Activated CD8-positive, alpha-beta memory T cell treated with anti-CD3 and anti-CD28 coated beads for 24 hours (primary cell): ENCODE results near the gene LRP1.

Experiments
- DNase-seq: peaks from one replicate; pipeline ENCODE4 v3.0.0-alpha.2; 2020

The LRP1 gene

DNA sequence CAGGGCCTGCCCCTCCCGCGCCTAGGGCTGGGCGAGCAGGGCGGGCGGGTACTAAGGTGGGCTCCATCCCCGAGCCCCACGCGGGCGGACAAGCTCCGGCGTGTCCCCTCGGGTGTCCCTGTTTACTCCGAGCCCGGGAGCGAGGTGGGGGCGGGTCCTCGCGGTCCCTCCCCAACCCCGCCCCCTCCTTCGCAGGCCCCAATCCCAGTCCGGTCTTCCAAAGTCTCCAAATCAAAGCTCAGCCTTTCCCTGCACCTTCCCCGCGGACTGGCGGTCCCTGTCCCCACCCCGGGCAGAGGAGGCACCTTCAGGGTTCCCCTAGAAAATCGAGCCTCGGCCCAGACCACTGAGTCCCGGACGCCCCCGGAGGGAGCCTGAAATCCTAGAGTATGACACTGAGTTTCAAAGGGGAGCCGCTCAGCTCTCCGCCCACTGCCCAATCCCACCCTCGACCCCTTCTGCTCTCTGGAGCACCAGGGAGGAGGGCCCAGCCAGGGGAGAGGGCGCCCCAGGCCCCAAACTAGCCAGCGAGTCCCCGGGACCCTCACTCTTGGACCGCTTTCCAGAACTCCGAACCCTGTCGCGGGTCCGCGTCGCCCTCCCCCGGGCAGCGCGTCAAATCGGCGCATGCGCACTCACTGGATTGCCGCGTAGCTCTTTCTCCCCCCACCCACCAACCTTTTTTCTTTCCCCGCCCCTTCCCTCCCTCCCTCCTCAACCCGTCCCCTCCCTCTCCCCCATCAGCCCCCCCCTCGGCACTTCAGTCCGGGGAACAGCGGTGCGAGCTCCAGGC is at the start of gene LRP1:
Gene LRP1, plus strand, starts transcription at position 758 of the 793 bp plus-strand sequence. CDS start 482 bp downstream, outside the sequence.
- peak; percentile 89 for DNase-seq

DNA sequence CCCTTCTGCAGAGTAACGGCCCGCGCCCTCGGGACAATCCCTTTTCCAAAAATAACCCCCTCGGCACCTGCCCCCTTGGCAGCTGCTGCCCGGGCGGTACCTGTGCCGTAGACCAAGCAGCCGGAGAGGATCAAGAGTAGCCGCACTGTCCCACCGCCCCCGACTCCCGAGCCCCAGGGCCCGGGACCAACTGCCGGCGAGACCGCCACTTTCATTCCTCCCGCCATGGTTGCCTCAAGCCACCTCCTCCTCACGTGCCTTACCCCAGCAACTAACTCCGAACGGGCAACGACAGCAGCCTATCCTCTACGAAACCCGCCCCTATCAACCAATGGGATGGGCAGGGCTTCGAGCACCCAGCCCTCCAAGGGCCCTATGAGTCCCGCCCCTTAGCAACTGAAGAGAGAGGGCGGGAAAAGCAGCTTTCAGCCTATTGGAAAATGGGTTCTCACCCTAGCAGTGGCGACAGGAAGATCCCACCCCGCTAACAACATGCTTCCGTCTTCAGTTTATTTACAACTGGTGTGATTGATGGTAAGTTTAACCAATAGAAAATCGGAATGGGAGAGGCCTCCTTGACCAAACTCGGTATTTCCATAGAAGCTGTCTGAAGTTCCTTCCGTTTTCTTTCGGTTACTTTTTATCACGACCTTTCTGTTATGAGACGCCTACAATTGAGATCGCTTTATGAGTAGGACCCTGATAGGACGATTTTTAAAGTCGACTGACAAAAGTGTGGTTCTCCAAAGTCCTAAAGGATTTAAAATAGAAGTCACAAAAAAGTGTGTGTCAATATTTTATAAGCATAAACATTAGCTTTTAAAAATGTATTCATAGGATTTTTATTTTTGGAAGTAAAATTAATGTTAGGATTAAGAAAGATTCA is 49.5 kb upstream of the LRP1 start, which contains the start of gene NEMP1:
Gene NEMP1, minus strand, starts transcription at position 273 of the 886 bp plus-strand sequence. Its CDS starts 46 bp downstream, at position 227.
- peak; percentile 91 for DNase-seq

DNA sequence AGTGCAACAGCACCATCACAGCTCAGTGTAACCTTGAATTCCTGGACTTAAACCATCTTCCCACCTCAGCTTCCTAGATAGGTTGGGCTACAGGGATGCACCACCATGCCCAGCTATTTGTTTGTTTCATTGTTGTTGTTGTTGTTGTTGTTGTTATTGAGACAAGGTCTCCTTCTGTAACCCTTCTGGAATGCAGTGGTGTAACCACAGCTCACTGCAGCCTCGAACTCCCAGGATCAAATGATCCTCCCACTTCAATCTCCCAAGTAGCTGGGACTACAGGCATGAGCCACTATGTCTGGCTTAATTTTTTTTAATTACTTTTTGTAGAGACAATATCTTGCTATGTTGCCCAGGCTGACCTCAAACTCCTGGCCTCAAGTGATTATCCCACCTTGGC is 48.5 kb upstream of the LRP1 start:
- DNase-seq, result no peak

DNA sequence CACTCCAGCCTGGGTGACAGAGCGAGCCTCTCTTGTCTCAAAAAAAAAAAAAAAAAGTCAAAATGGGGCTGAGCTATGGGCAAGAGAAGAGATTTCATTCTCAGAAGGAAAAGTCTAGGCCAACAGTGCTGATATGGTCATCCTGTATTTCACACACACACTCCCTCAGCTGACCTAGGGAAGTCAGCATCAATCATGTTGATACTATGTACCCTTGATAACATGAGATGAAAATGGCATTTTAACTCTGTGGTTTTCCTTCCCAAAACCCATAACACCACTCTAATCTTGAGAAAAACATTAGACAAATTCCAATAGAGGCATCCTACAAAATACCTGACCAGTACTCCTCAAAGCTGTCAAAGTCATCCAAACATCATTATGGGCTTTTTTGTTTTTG is 47.4 kb upstream of the LRP1 start:
- no peak for DNase-seq

DNA sequence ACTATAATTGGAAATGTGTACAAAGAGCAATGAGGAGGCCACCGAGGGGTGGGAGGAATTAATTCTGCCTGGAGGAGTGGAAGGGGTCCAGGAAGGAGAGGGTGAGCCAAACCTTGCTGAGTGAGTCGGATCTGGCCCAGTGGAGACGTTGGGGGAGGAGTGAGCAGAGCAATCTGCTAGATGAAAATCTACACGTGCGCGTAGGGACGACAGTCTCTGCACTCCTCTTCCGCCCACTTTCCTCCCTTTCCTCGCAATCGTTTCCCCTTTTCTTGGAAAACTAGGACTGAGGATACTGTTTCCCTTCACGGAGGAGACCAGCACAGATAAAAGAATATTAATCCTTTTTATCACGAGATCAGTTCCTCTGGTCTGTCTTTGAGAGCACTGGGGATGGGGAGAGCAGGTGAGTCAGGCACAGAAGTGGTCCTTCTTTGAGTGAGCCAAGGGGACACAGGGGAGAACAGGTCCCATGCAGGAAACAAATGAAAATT is 42.2 kb upstream of the LRP1 start:
- peak; percentile 81 for DNase-seq

DNA sequence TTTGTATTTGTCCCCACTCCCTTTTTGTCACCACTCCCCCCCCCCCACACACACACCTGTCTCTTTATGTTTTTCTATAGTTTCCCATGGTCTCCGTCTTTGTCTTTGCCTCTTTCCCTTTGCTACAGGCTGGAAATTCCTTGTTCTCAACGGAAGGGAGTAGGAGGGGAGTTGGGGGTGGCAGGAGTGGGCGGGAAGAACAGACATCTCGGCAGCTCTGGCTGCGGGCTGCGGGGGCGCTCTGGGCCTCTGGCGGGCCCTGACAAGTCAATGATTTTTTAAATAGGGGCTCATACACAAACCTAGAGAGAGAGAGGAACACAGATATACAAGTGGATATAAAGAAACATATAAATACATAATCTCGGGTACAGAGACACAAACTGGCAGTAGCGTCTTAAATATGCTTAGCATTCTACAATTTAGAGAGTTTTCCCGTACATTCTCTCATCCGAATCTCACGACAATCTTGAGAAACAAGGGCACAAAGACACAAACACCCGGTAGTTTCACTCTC is 41.7 kb upstream of the LRP1 start:
- peak; percentile 78 for DNase-seq

DNA sequence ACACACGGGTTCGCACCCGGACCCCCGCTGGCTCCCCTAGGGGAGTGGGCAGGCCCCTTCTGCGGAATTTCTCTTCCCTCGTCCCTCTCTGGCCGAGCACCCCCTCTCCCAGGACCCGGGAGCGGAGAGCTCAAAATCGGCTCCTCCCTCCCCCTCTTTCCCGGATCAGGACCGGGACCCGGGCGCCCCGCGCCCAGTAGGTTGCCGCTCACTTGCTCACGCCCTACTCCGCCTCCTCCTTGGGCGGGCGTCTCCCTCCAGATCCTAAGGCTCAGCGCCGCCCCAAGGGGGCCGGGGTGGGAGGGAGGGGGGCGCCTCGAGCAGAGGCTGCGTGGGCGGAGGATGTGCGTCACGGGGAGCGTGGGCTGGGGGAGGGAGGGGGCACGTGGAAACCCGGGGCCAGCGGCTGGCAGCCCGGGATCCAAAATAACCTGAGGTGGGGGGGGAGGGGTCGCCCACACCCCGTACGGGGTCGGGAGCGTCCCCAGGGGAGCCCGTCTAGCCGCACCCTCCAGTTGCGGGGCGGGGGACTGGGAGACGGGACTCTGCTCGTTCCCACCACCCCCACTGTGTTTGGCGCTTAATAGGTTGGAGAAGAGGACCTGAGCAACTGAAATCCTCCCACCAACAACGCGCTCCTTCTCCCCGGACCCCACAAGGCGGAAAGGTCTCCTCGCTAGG is 41.1 kb upstream of the LRP1 start:
- DNase-seq, result peak; percentile 97

DNA sequence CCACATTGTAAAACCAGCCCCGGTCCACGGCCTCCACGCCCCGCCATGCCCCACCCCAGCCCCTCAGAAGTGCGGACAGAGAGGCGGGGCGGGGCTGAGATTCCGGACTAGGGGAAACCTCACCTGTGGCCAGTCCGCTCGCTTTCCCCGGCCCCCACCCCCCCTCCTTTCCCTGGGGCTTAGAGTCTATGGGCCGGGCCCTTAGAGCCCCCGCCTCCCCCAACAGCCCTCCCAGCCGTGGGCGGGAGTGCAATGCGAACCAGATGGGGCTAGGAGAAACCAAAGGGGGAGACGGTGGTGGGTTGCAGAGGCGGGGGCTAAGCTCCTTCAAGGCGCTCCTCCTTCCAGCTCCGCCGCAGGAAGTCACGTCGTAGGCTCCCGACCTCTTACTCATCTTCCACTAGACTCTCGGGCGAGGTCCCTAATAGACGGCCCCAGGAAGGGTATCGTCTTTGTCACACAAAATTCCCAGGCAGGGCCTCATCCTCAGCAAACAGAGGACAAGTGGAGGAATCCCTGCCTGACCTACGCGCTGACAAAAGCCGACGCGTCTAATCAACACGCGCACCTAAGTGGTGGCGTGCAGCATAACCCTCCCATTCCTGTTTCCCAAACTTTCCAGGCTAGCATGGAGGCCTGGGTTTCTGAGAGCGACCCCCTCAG is 40.5 kb upstream of the LRP1 start:
- DNase-seq, result peak; percentile 94

DNA sequence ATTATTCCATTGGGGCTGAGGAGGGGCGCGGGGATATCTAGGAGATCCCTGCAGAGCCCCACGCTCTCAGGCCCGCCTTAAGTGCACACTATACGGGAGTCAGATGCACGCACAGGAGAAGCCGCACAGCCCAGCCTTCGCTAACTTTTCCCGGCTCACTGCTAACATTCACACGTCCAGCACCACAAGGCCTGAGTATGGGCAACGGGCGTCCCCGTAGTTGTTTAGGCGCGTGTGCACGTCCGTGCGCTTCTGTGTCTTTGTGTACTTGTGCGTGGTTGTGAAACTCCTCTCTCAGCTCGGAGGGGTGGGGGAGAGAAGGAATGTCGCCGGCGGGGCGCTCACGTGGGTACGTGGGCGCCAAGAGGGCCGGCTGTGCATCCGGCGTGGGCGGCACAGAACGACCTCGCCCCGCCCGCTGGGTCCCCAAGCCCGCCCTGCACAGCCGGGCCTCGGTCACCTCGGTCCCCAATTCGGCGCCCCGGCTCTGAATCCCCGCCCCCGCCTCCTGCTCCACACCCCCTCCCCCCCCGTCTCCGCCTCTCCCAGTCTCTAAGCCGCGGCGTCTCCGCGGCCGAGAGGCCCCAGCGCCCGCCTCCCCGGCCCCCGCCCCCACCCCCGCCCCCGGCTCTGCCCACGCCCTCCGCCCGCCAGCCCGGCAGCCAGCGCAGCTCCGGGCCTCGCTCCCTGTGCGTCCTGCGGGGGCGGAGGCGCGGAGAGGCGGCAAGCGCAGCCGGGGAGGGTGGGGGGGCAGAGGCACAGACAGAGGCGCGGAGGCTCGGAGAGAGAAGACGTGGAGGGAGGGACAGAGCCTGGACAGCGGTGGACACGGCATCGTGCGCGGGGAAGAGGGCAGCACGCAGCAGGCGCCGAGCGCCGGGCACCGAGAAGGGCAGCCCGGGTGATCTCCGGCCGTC is 39.7 kb upstream of the LRP1 start, which contains the start of gene NAB2:
Gene NAB2, plus strand, starts transcription at position 761 of the 917 bp plus-strand sequence. CDS start 158 bp downstream, outside the sequence.
- DNase-seq, result peak; percentile 90

DNA sequence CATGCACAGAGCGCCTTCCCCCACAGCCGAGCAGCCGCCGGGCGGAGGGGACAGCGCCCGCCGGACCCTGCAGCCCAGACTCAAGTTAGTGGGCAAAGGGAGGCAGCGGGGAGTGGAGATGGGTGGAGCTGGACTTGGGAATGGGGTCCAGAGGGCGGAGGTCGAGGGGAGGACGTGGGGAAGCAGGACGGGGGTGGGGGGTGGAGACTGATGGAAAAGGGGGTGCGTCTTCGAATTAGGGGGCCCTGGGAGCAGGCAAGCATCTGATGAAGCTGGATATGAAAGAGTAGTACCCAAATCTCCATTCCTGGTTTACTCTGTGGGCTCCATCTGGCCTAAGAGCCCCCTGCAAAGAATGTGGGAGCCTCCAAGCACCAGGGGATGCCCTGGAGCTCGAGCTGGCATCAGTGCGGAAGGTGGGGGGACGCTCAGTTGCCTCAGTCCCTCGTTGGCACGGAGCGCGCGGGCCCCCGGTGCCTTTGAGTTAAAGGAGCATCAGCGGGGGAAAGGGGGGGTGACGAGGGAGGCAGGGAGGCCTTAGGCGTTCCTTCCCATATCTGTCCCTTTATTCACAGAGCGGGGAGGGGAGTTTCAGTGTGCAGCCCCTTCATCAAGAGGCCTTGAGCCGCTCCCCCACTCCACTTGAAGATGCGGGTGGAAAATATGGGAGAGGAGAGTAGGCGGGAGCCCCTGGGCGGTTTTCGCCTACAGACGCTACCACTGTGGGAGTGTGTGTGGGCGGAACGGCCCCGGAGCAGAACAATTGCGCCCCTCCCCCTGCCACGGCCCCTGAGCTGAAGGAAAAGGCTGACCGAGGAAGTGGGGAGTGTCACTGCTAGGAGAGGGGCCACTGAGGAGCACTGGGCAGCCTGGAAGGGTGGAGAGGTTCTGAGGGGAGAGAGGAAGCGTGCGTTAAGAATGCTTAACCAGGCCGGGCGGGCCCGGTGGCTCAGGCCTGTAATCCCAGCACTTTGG is 38.7 kb upstream of the LRP1 start:
- DNase-seq, result peak; percentile 83

DNA sequence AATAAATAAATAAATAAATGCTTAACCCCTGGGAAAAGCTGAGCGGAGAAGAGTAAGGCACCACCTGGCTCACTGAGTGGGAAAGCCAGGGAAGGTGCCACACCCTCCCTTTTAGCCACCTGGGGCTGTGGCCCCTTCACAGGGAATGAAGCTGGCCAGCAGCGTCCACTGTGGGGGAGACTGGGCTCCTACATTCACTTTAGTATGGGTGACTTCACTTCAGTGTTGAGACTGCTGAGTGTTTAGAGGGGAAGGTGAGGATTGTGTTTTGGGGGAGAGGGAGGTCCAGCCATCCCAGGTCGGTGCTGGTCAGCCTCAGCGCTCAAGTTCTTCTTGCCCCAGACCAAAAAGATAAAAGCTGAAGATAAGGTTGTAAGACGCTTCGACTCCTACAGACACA is 37.8 kb upstream of the LRP1 start:
- DNase-seq, result no peak

DNA sequence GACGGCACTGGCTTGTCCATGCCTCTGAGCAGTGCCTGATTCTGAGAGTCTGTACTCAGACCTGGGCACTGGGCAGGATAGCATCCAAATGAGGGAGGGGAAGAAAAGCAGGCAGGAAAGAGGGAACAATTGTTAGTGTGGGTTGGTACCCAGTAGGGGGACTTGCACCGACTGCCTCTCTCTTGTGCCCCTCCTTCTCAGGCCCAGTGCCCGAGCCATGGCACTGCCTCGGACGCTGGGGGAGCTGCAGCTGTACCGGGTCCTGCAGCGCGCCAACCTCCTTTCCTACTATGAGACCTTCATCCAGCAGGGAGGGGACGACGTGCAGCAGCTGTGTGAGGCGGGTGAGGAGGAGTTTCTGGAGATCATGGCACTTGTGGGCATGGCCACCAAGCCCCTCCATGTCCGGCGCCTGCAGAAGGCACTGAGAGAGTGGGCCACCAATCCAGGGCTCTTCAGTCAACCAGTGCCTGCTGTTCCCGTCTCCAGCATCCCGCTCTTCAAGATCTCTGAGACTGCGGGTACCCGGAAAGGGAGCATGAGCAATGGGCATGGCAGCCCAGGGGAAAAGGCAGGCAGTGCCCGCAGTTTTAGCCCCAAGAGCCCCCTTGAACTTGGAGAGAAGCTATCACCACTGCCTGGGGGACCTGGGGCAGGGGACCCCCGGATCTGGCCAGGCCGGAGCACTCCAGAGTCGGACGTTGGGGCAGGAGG is 37.2 kb upstream of the LRP1 start:
- DNase-seq, result no peak

DNA sequence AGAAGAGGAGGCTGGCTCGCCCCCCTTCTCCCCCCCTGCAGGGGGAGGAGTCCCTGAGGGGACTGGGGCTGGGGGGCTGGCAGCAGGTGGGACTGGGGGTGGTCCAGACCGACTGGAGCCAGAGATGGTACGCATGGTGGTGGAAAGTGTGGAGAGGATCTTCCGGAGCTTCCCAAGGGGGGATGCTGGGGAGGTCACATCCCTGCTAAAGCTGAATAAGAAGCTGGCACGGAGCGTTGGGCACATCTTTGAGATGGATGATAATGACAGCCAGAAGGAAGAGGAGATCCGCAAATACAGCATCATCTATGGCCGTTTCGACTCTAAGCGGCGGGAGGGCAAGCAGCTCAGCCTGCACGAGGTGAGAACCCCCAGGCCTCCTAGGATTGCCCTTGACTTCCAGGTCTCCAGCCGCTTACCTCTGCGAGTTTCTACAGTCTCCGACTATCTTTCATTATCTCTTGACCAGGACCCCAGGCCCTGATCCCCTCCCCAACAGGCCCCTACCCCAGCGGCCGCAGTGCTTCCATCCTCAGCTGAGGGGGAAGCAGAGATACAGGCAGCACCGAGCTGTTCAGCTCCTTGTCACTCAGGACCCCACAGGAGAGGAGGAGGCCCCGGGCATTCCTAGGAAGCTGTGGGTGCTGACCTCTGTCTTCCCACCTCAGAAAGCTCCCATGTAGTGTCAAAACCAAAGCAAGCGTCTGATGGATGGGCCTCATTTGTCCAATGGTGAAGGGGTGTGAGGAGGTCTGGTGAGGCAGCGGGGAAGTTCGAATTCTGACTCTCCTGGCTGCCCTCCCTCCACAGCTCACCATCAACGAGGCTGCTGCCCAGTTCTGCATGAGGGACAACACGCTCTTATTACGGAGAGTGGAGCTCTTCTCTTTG is 36.4 kb upstream of the LRP1 start:
- DNase-seq, result no peak

DNA sequence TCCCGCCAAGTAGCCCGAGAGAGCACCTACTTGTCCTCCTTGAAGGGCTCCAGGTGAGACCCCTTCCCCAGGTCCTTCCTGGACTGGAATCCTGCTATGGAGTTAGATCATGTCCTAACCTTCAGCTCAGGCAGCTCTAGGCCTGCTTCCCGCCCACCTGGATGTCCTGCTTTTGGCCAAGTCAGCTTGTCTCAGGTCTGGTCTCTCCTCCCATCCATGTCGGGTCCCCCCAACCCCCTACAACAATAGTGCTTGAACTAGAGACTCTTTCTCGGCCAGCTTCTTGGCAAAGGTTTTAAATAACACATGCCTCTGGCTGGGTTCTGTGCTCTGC is 35.8 kb upstream of the LRP1 start:
- no peak for DNase-seq

DNA sequence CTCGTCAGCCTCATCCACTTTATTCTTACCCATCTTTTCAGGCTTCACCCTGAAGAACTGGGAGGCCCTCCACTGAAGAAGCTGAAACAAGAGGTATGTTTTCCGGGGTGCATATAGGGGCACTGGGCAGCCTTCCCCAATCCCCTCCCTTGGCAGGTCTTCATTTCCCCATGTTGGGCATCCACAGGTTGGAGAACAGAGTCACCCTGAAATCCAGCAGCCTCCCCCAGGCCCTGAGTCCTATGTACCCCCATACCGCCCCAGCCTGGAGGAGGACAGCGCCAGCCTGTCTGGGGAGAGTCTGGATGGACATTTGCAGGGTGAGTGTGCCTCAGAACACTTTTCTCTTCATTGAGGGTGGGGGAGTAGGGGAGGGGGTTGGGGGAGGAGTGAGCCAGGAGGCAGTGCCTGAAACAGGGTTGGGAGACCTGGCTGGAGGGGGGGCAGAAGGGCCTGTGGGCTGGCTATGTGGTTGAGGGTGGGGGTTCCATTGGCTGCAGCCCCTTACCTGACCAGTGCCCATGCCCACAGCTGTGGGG is 35.3 kb upstream of the LRP1 start:
- peak; percentile 61 for DNase-seq

DNA sequence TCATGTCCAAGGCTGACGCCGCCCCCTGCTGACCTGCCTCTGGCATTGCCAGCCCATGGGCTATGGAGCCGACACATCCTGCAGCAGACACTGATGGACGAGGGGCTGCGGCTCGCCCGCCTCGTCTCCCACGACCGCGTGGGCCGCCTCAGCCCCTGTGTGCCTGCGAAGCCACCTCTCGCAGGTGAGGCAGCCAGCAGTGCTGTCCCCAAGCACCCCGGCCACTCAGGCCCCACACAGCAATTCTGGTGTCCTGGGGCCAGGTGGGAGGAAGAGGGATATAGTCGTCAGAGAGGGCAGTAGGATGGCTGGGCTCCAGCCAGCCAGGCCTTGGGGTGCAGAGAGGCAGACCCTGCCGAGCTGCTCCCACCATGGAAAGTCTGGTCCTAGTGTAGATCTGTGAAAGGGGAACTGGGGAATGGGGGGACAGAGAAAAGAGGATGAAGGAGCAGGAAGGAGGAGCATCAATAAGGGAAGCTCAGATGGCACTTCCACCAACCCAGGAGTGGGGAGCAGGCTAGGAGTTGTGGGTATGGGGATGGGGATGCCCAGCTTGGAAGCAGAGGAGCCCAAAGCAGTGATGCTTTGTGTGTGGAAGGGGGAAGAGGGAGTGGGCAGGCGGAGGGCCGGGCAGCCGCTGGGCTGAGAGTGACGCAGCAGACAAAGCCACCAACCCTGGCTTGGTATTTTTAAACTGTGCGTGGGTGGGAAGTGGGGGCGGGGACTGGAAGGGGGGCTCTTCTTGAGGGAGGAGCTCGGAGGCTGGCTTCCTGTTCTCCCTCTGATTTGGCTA is 34.7 kb upstream of the LRP1 start:
- peak; percentile 89 for DNase-seq
